ENCODE data around the gene TMPRSS9.

Gene TMPRSS9

GRCh38 chr19:2332341-2333026 lies 27.6 kb upstream of the TMPRSS9 start:
- no peak for TF ChIP-seq CTCF (IDR thresholded peaks at IDR 0.05; ENCODE audit: low read depth, low read length, missing control alignments)
- in situ Hi-C loops (cut with HindIII; ENCODE audit: low sequenced_read_pairs): no loop called here
- no peak for DNase-seq (ENCODE audit: low read depth)
- H3K4me3 ChIP-seq (ENCODE audit: low read depth, low read length): no peak overlapping the region

GRCh38 chr19:2333027-2333806 lies 26.8 kb upstream of the TMPRSS9 start:
- no peak overlapping the region for H3K4me3 ChIP-seq (ENCODE audit: low read depth, low read length)
- TF ChIP-seq CTCF (IDR thresholded peaks at IDR 0.05; ENCODE audit: low read depth, low read length, missing control alignments): no peak
- in situ Hi-C loops (cut with HindIII; ENCODE audit: low sequenced_read_pairs): no loop called here
- DNase-seq (ENCODE audit: low read depth): no peak

- no peak for DNase-seq (ENCODE audit: low read depth)
- in situ Hi-C loops (cut with HindIII; ENCODE audit: low sequenced_read_pairs): no loop called here
- no peak overlapping the region for H3K4me3 ChIP-seq (ENCODE audit: low read depth, low read length)
- TF ChIP-seq CTCF (IDR thresholded peaks at IDR 0.05; ENCODE audit: low read depth, low read length, missing control alignments): no peak
These were observed 26.3 kb upstream of the TMPRSS9 start for GRCh38 chr19:2333807-2334211.

GRCh38 chr19:2334426-2334825 lies 25.6 kb upstream of the TMPRSS9 start:
- TF ChIP-seq CTCF (IDR thresholded peaks at IDR 0.05; ENCODE audit: low read depth, low read length, missing control alignments): no peak
- in situ Hi-C loops (cut with HindIII; ENCODE audit: low sequenced_read_pairs): no loop called here
- H3K4me3 ChIP-seq (ENCODE audit: low read depth, low read length): no peak overlapping the region
- DNase-seq (ENCODE audit: low read depth): no peak

GRCh38 chr19:2334986-2335846 lies 24.8 kb upstream of the TMPRSS9 start:
- DNase-seq (ENCODE audit: low read depth): no peak
- no peak overlapping the region for H3K4me3 ChIP-seq (ENCODE audit: low read depth, low read length)
- TF ChIP-seq CTCF (IDR thresholded peaks at IDR 0.05; ENCODE audit: low read depth, low read length, missing control alignments): no peak
- in situ Hi-C loops (cut with HindIII; ENCODE audit: low sequenced_read_pairs): no loop called here

GRCh38 chr19:2335848-2336247 lies 24.2 kb upstream of the TMPRSS9 start:
- no peak for TF ChIP-seq CTCF (IDR thresholded peaks at IDR 0.05; ENCODE audit: low read depth, low read length, missing control alignments)
- DNase-seq (ENCODE audit: low read depth): no peak
- no peak overlapping the region for H3K4me3 ChIP-seq (ENCODE audit: low read depth, low read length)
- in situ Hi-C loops (cut with HindIII; ENCODE audit: low sequenced_read_pairs): no loop called here
